IPS-15b (cell line): ENCODE data around the gene HOXD8.

ENCODE experiments used
- H3K27me3 ChIP-seq: one replicate; pipeline ENCODE4 v1.6.1; 2013; ENCODE audit warnings: low read length; ENCODE audit not compliant: control insufficient read depth, insufficient read depth
- H3K36me3 ChIP-seq: one replicate; pipeline ENCODE4 v1.6.1; 2013; ENCODE audit warnings: low read length; ENCODE audit not compliant: control insufficient read depth, insufficient read depth
- H3K4me1 ChIP-seq: one replicate; pipeline ENCODE4 v1.6.1; 2013; ENCODE audit warnings: mild to moderate bottlenecking, low read length; ENCODE audit not compliant: control insufficient read depth, insufficient read depth
- H3K4me3 ChIP-seq: one replicate; pipeline ENCODE4 v1.5.1; 2013; ENCODE audit warnings: low read depth, low read length
- H3K9ac ChIP-seq: one replicate; pipeline ENCODE4 v1.6.1; 2013; ENCODE audit warnings: low read depth, mild to moderate bottlenecking, low read length
- H3K9me3 ChIP-seq: one replicate; pipeline ENCODE4 v1.6.1; 2013; ENCODE audit warnings: mild to moderate bottlenecking, low read length; ENCODE audit not compliant: control insufficient read depth, insufficient read depth

The HOXD8 gene

DNA sequence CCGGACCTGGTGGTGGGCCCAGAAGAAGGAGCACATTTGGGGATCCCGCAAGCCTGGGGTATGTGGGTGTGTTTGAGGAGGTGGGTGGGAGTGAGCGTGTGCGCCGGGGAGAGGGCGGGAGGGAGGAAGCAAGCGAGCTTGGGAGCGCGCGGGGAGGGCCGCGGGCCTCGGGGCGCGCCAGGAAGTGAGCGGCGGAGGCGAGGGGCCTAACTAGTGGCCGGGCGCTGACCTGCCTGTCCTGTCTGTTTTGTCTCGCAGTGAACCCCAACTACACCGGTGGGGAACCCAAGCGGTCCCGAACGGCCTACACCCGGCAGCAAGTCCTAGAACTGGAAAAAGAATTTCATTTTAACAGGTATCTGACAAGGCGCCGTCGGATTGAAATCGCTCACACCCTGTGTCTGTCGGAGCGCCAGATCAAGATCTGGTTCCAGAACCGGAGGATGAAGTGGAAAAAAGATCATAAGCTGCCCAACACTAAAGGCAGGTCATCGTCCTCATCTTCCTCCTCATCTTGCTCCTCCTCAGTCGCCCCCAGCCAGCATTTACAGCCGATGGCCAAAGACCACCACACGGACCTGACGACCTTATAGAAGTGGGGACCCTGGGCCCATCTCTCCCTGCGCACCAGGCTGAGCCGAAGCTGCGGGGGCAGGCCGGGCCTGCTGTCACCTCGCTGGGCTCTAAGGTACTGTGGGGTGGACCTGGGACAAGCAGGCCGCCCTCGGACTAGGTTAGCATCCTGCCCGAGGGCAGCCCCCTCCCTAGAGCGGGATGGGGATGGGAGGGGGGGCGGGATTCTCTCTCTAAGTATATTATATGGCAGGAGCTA lies 23.1 kb downstream of the HOXD8 start:
- H3K4me1 ChIP-seq: peaks cover 2% of the 10 kb centered on the region
- H3K9me3 ChIP-seq: no peaks in the 10 kb centered on the region
- H3K9ac ChIP-seq: no peak overlapping the region
- no peaks in the 10 kb centered on the region for H3K36me3 ChIP-seq
- H3K4me3 ChIP-seq: peak overlapping the region; percentile 8
- peaks cover 100% of the 10 kb centered on the region for H3K27me3 ChIP-seq

- no peaks in the 10 kb centered on the region for H3K9me3 ChIP-seq
- peaks cover 100% of the 10 kb centered on the region for H3K27me3 ChIP-seq
- no peak overlapping the region for H3K9ac ChIP-seq
- H3K4me1 ChIP-seq: peaks cover 2% of the 10 kb centered on the region
- no peak overlapping the region for H3K4me3 ChIP-seq
- H3K36me3 ChIP-seq: no peaks in the 10 kb centered on the region
These were observed 25.2 kb downstream of the HOXD8 start for GRCh38 chr2:176154576-176155252.

DNA sequence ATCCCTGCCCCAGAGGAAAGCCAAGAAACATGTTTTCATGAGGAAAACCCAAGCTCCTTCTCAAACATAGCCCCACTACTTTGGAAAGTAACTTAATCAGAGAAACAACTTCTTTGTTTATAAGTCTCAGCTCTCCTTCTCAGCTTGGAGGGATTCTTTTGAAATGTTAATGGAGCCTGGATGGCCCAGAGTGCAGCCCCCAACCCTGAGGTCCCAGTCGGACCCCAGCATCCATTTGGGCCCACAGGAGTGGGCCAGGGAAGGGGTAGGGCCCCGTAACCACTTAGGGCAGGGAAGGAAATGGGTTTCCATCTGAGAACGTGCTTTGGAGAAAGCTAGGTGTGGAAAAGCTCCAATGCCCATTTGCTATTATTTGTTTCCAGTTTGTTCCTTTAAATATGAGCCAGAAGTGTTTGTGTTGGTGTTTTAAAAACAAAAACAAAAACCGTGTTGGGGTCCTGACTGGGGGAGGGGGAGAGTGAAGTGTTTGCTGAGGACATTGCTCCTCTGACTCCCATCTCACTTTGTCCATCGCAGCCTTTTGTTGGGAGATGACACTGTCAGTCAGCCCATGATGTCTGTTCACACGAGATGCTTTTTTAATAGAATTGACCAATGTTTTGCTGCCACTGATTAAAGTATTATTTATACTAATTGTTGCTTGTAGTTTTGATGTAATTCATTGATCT lies 26.0 kb downstream of the HOXD8 start:
- H3K9ac ChIP-seq: no peak overlapping the region
- no peak overlapping the region for H3K4me3 ChIP-seq
- no peaks in the 10 kb centered on the region for H3K9me3 ChIP-seq
- peaks cover 100% of the 10 kb centered on the region for H3K27me3 ChIP-seq
- peaks cover 2% of the 10 kb centered on the region for H3K4me1 ChIP-seq
- no peaks in the 10 kb centered on the region for H3K36me3 ChIP-seq

- H3K4me1 ChIP-seq: peaks cover 2% of the 10 kb centered on the region
- H3K4me3 ChIP-seq: peak overlapping the region; percentile 0
- H3K36me3 ChIP-seq: no peaks in the 10 kb centered on the region
- no peaks in the 10 kb centered on the region for H3K9me3 ChIP-seq
- no peak overlapping the region for H3K9ac ChIP-seq
- peaks cover 100% of the 10 kb centered on the region for H3K27me3 ChIP-seq
These were observed 26.8 kb downstream of the HOXD8 start for GRCh38 chr2:176156301-176156806.

- no peaks in the 10 kb centered on the region for H3K9me3 ChIP-seq
- H3K36me3 ChIP-seq: no peaks in the 10 kb centered on the region
- peaks cover 100% of the 10 kb centered on the region for H3K27me3 ChIP-seq
- peaks cover 2% of the 10 kb centered on the region for H3K4me1 ChIP-seq
- peak within 1 kb of the TSS; percentile 18 for H3K4me3 ChIP-seq
- H3K9ac ChIP-seq: no peak within 1 kb of the TSS
These were observed 27.4 kb downstream of the HOXD8 start, which contains the start of gene HOXD3 for GRCh38 chr2:176156807-176157498. Gene HOXD3 (plus strand): TSS chr2:176157307. CDS start chr2:176169115, 11,808 bp downstream.

GRCh38 chr2:176157499-176158185 lies 28.1 kb downstream of the HOXD8 start:
- peaks cover 2% of the 10 kb centered on the region for H3K4me1 ChIP-seq
- peaks cover 100% of the 10 kb centered on the region for H3K27me3 ChIP-seq
- H3K9ac ChIP-seq: no peak overlapping the region
- peak overlapping the region; percentile 18 for H3K4me3 ChIP-seq
- no peaks in the 10 kb centered on the region for H3K36me3 ChIP-seq
- H3K9me3 ChIP-seq: no peaks in the 10 kb centered on the region

- H3K36me3 ChIP-seq: no peaks in the 10 kb centered on the region
- H3K9ac ChIP-seq: no peak overlapping the region
- H3K4me1 ChIP-seq: peaks cover 2% of the 10 kb centered on the region
- peaks cover 100% of the 10 kb centered on the region for H3K27me3 ChIP-seq
- peak overlapping the region; percentile 18 for H3K4me3 ChIP-seq
- H3K9me3 ChIP-seq: no peaks in the 10 kb centered on the region
These were observed 28.7 kb downstream of the HOXD8 start for GRCh38 chr2:176158186-176158591.

DNA sequence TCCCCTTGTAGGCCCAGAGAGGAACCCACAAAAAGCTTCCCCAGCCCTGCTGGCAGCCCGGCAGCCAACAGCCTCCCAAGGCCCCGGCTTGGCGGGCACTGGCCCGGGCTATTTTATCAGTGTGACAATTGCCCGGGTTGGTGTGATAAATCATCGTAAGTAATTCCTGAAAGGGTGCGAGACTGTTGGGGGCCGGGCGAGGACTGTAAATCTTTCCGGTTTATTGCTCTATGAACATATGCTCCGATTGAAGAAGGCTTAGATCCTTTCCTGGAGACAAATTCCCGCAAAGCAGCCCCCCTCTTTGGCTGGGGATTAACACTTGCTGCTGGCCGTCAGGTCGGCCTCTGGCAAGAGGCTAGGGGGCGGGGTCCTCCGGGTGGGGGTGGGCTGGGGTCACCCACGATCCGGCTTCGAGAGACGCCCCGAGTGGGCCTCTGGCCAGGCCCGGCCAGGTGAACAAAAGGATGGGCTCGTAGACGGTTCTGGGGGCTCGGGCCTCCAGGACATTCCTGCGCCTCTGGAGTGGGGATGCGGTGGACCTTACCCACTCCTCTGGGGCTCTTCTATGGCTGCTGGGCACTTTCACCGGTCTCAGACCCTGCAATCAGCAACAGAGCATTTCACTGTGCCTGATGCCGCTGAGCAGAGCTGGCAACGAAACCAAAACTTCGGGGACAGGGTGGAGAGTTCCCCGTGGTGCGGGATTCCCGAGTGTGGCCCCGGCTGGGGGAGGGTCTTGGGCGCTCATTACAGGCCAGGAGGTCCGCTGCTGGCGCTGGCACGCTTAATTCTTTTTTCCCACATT lies 29.6 kb downstream of the HOXD8 start:
- peaks cover 2% of the 10 kb centered on the region for H3K4me1 ChIP-seq
- no peaks in the 10 kb centered on the region for H3K9me3 ChIP-seq
- no peak overlapping the region for H3K4me3 ChIP-seq
- H3K9ac ChIP-seq: no peak overlapping the region
- peaks cover 100% of the 10 kb centered on the region for H3K27me3 ChIP-seq
- H3K36me3 ChIP-seq: no peaks in the 10 kb centered on the region

DNA sequence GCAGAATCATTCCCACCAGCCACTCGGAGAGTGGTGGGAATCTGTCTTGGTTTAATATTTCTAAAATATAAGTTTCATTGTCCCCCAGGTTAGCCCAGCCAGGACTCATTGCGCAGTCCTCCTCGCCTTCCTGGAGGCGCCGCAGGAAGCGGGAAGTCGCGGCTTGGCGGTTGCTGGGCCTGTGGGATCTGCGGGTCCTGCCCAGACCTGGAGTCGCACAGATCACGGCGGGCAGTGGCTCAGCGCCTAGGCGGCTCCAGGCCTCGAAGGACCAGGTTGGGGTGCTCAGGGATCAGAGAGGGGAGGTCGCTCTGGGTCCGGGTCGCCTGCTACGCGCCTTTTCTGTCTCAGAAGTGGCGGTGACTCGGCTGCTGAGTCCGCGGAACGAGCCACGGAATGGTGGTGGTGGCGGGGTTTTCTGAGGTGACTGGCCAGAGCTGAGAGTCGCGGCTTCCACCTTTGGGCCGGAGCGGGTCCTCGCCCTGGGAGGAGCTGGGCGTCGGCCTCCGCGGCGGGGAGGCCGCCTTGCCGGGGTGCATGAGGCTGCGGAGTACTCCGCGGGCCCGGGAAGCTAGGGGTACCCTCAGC lies 30.3 kb downstream of the HOXD8 start:
- Histone ChIP-seq H3K9ac (no peak overlapping the region), H3K27me3 (peaks cover 100% of the 10 kb centered on the region), H3K9me3 (no peaks in the 10 kb centered on the region)

More for the DNA sequence above, 30.3 kb downstream of the HOXD8 start:
- H3K4me3 ChIP-seq: peak overlapping the region; percentile 22
- peaks cover 2% of the 10 kb centered on the region for H3K4me1 ChIP-seq
- H3K36me3 ChIP-seq: no peaks in the 10 kb centered on the region
